DND-41 (cell line): ENCODE data around the gene KRTAP1-5.
"Not testable (repeated sequence)": the region's sequence is repeated elsewhere in the genome, so short reads cannot be mapped to it uniquely, and the experiment has no call there.

ENCODE experiments used
- ATAC-seq: fragments of 200-7000 bp; cut with Tn5 transposase; 3 replicates; pipeline ENCODE4 v1.9.1; 2021; ENCODE audit warnings: low read depth; ENCODE audit not compliant: insufficient read depth
- DNase-seq: peaks from one replicate; pipeline ENCODE4 v3.0.0-alpha.2; 2020
- H2AFZ ChIP-seq: 2 replicates; pipeline ENCODE4 v1.6.0; 2012; ENCODE audit warnings: low read depth, low read length
- H3K27ac ChIP-seq: 2 replicates; pipeline ENCODE4 v1.5.1; 2012; ENCODE audit warnings: low read length, inconsistent platforms
- H3K27me3 ChIP-seq: fragments of 200-600 bp; sonication (generic); 2 replicates; pipeline ENCODE4 v1.6.0; 2012; ENCODE audit warnings: low read length, mild to moderate bottlenecking, inconsistent platforms; ENCODE audit not compliant: insufficient read depth, poor library complexity
- H3K36me3 ChIP-seq: 2 replicates; pipeline ENCODE4 v1.5.1; 2012; ENCODE audit warnings: low read length, inconsistent platforms; ENCODE audit not compliant: insufficient read depth
- H3K4me1 ChIP-seq: 2 replicates; pipeline ENCODE4 v1.5.1; 2012; ENCODE audit warnings: mild to moderate bottlenecking, low read length; ENCODE audit not compliant: insufficient read depth
- H3K4me2 ChIP-seq: 2 replicates; pipeline ENCODE4 v1.6.0; 2012; ENCODE audit warnings: mild to moderate bottlenecking, moderate library complexity, low read length, inconsistent platforms; ENCODE audit not compliant: insufficient read depth
- H3K4me3 ChIP-seq, 2 experiments: fragments of 200-600 bp in 1 of 2; shearing (Covaris generic) in 1 of 2; 2 replicates each; pipeline ENCODE4 v1.5.1; 2012 to 2016; ENCODE audit warnings: inconsistent platforms in 2 of 2, low read length in 2 of 2, mild to moderate bottlenecking in 2 of 2, low read depth in 1 of 2, moderate library complexity in 1 of 2
- H3K79me2 ChIP-seq: 2 replicates; pipeline ENCODE4 v1.6.0; 2012; ENCODE audit warnings: low read length, inconsistent platforms; ENCODE audit not compliant: insufficient read depth
- H3K9ac ChIP-seq: 2 replicates; pipeline ENCODE4 v1.6.0; 2012; ENCODE audit warnings: low read depth, mild to moderate bottlenecking, inconsistent platforms, low read length, moderate library complexity
- H3K9me3 ChIP-seq: 2 replicates; pipeline ENCODE4 v1.5.1; 2012; ENCODE audit warnings: low read length, moderate library complexity, mild to moderate bottlenecking, inconsistent platforms; ENCODE audit not compliant: insufficient read depth, severe bottlenecking
- H4K20me1 ChIP-seq: 2 replicates; pipeline ENCODE4 v1.6.0; 2012; ENCODE audit warnings: low read length; ENCODE audit not compliant: insufficient read depth
- EZH2 ChIP-seq: IDR thresholded peaks from 3 replicates; pipeline ENCODE4 v1.6.1; 2012; ENCODE audit warnings: borderline replicate concordance, low read depth, mild to moderate bottlenecking, moderate library complexity, low read length, inconsistent platforms; ENCODE audit not compliant: severe bottlenecking
- TF ChIP-seq, protein P1 (sequence below): IDR thresholded peaks from 2 replicates; pipeline ENCODE4 v1.5.1; 2012; ENCODE audit warnings: borderline replicate concordance, low read length, moderate library complexity, mild to moderate bottlenecking; ENCODE audit not compliant: poor library complexity, severe bottlenecking; ENCODE audit errors: extremely low read depth

KRTAP1-5 gene

DNA sequence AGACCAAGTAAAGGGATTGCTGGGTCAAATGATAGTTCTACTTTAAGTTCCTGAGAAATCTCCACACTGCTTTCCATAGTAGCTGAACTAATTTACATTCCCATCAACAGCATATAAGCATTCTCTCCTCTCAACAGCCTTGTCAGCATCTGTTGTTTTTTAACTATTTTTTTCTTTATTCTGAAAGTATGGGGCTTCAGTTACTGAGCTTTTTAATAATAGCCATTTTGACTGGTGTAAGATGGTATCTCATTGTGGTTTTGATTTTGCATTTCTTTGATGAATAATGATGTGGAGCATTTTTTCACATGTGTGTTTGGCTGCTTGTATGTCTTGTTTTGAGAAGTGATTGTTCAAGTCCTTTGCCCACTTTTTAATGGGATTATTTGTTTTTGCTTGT, 25.6 kb upstream of the KRTAP1-5 start:
- no peak for ATAC-seq
- H4K20me1 ChIP-seq: no peaks in the 10 kb centered on the region

DNA sequence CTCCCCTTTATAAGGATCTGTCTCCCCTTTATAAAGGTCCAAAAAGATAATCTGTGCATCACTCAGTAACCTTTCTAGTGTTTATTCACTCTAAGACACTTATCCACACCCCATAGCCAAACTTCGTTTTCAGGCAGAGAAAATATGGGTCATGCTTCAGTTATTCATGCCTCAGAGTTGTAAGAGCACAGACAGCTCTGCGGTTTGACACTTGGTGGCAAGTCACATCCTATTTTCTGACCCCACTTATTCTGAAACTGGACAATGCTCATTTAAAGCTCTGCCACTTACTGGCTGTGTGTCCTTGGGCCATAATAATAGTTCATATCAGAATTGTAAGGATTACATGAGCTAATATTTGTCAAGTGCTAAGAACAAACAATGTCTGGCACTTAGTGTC, 22.1 kb upstream of the KRTAP1-5 start:
- no peaks in the 10 kb centered on the region for H3K9me3 ChIP-seq
- no peak overlapping the region for H3K27ac ChIP-seq
- no peak overlapping the region for H3K4me3 ChIP-seq
- DNase-seq: no peak
- H2AFZ ChIP-seq: no peak overlapping the region
- H3K79me2 ChIP-seq: no peaks in the 10 kb centered on the region
- no peaks in the 10 kb centered on the region for H4K20me1 ChIP-seq
- peaks cover 9% of the 10 kb centered on the region for H3K27me3 ChIP-seq
- TF ChIP-seq, protein P1, sequence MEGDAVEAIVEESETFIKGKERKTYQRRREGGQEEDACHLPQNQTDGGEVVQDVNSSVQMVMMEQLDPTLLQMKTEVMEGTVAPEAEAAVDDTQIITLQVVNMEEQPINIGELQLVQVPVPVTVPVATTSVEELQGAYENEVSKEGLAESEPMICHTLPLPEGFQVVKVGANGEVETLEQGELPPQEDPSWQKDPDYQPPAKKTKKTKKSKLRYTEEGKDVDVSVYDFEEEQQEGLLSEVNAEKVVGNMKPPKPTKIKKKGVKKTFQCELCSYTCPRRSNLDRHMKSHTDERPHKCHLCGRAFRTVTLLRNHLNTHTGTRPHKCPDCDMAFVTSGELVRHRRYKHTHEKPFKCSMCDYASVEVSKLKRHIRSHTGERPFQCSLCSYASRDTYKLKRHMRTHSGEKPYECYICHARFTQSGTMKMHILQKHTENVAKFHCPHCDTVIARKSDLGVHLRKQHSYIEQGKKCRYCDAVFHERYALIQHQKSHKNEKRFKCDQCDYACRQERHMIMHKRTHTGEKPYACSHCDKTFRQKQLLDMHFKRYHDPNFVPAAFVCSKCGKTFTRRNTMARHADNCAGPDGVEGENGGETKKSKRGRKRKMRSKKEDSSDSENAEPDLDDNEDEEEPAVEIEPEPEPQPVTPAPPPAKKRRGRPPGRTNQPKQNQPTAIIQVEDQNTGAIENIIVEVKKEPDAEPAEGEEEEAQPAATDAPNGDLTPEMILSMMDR: no peak
- TF ChIP-seq EZH2: no peak
- H3K36me3 ChIP-seq: no peaks in the 10 kb centered on the region
- H3K4me1 ChIP-seq: no peaks in the 10 kb centered on the region
- H3K4me2 ChIP-seq: no peak overlapping the region
- no peak overlapping the region for H3K9ac ChIP-seq
- no peak for ATAC-seq

More for the DNA sequence above, 25.6 kb upstream of the KRTAP1-5 start:
- Histone ChIP-seq H3K9me3 (no peaks in the 10 kb centered on the region), H3K79me2 (no peaks in the 10 kb centered on the region), H3K4me3 (no peak overlapping the region), H3K27me3 (peaks cover 10% of the 10 kb centered on the region), H2AFZ (no peak overlapping the region), H3K27ac (no peak overlapping the region), H3K9ac (no peak overlapping the region), H3K4me1 (no peaks in the 10 kb centered on the region), H3K36me3 (no peaks in the 10 kb centered on the region), H3K4me2 (no peak overlapping the region)
- no peak for TF ChIP-seq EZH2
- TF ChIP-seq, protein P1: no peak
- DNase-seq: no peak

DNA sequence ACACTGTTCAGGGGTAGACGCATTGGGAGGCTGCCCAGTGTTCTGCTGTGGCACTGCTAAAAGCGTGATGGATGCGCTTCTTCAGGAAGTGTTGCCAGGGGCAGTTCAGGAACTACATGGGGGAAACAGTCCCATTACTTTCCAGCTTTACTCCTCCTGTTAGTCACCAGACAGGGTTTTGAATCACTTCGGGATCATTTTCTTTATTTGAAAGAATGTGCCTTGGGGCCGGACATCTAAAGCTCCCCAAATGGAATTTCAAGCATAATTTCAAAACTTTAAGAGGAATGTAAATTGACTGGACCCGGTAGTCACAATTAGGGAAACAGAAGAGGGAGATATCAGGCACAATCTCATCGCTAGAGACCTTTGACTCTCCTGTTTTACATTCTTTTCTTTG, 21.4 kb upstream of the KRTAP1-5 start:
- H3K9ac ChIP-seq: no peak overlapping the region
- H3K36me3 ChIP-seq: no peaks in the 10 kb centered on the region
- DNase-seq: no peak
- peaks cover 7% of the 10 kb centered on the region for H3K27me3 ChIP-seq
- no peaks in the 10 kb centered on the region for H3K4me1 ChIP-seq
- no peak for ATAC-seq
- H3K4me3 ChIP-seq: no peak overlapping the region
- no peaks in the 10 kb centered on the region for H3K79me2 ChIP-seq
- no peak for TF ChIP-seq EZH2
- TF ChIP-seq, protein P1: no peak
- no peak overlapping the region for H2AFZ ChIP-seq
- H4K20me1 ChIP-seq: no peaks in the 10 kb centered on the region
- H3K27ac ChIP-seq: no peak overlapping the region
- no peaks in the 10 kb centered on the region for H3K9me3 ChIP-seq
- no peak overlapping the region for H3K4me2 ChIP-seq

DNA sequence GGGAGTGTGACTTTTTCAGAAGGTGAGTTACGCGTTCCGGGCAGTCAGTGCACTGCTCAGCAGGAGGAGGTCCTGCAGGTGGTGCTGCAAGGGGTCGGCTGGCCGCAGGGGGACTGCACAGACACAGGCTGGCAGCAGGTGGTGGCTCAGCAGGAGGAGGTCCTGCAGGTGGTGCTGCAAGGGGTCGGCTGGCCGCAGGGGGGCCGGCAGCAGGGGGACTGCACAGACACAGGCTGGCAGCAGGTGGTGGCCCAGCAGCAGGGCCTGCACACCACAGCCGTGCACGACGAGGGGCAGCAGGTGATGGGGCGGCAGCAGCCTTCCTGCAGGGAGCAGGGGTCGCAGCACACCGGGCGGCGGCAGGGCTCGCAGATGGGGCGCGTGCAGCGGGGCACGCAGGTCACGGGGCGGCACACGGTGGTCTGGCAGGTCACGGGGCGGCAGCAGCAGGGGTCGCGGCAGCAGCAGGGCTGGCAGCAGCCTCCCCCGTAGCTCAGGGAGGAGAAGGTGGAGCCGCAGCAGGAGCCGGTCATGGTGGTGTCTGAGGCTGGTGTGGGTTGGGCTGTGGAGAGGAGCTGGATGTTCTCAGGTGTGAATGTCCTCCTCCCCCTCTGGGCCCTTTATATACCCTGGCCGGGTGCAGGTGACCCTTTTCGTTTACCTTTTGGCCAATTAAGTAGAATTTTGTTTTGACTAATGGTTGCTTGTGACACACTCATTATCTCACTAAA, 19.9 kb upstream of the KRTAP1-5 start, which contains the start of gene KRTAP2-1:
Gene KRTAP2-1, minus strand, starts transcription at position 582 of the 731 bp plus-strand sequence. Its CDS starts 49 bp downstream, at position 533.
- not testable (repeated sequence) for H3K27ac ChIP-seq, H3K9ac ChIP-seq

More for the DNA sequence above, 19.9 kb upstream of the KRTAP1-5 start, which contains the start of gene KRTAP2-1:
- H3K36me3 ChIP-seq, H3K27me3 ChIP-seq, DNase-seq, H3K4me3 ChIP-seq, H3K4me1 ChIP-seq, H4K20me1 ChIP-seq, H3K4me2 ChIP-seq, H3K9me3 ChIP-seq, H2AFZ ChIP-seq, ATAC-seq, H3K79me2 ChIP-seq: not testable (repeated sequence)
